Activated CD4-positive, alpha-beta T cell treated with anti-CD3 and anti-CD28 coated beads for 36 hours (primary cell): ENCODE data around the gene CRAMP1. TPM values are rescaled to one million over a fixed set of nuclear protein-coding genes. Genes with fewer than 3 reads are reported as not detected.
A peak's percentile ranks its signal among the peaks of the same experiment; 100 is the strongest.

ENCODE experiments used
- ATAC-seq: fragments of 200-7000 bp; cut with Tn5 transposase; one replicate; pipeline ENCODE4 v1.10.0; 2021; ENCODE audit warnings: mild to moderate bottlenecking, moderate library complexity
- CTCF ChIA-PET: fragments of 350-600 bp; sonication (Branson Sonifier 250); formaldehyde crosslinking; loops from one replicate; lab custom pipeline; 2021; ENCODE audit warnings: antibody characterized with exemption; lab: Charles Lee
- POLR2A ChIA-PET: fragments of 350-600 bp; sonication (Branson Sonifier 250); formaldehyde crosslinking; loops from one replicate; lab custom pipeline; 2021; ENCODE audit warnings: antibody characterized with exemption, inconsistent platforms; lab: Charles Lee
- DNase-seq: peaks from one replicate; pipeline ENCODE4 v3.0.0-alpha.2; 2020
- H3K27ac Mint-ChIP-seq: one replicate; pipeline ENCODE4 v1.8.0; 2021; ENCODE audit warnings: mixed read lengths
- H3K27me3 Mint-ChIP-seq: one replicate; pipeline ENCODE4 v1.8.0; 2021; ENCODE audit warnings: mixed read lengths
- H3K36me3 Mint-ChIP-seq: one replicate; pipeline ENCODE4 v1.8.0; 2021; ENCODE audit warnings: low read depth, mixed read lengths
- H3K4me1 Mint-ChIP-seq: one replicate; pipeline ENCODE4 v1.8.0; 2021; ENCODE audit warnings: mixed read lengths
- H3K4me3 Mint-ChIP-seq: one replicate; pipeline ENCODE4 v1.8.0; 2021; ENCODE audit warnings: mild to moderate bottlenecking, moderate library complexity, mixed read lengths
- H3K9me3 Mint-ChIP-seq: one replicate; pipeline ENCODE4 v1.8.0; 2021; ENCODE audit warnings: low read depth, mixed read lengths
- intact Hi-C, 2 experiments: fragments of 100-400 bp; cut with DNase I in 1 of 2; cut with micrococcal nuclease in 1 of 2; formaldehyde crosslinking; loops; one replicate each; pipeline versions ENCODE4 v1.14.2 to v1.15.1; 2022 to 2024; cut with DNase I, micrococcal nuclease
- total RNA-seq, 2 experiments: library from RNA; stranded (reverse); gene quantifications; one replicate each; pipeline ENCODE4 v1.2.3, GENCODE V29; 2021

CRAMP1 gene
- total RNA-seq, 2 experiments from 2014 or later: 14.1 to 15.0 TPM

GRCh38 chr16:1615761-1616160 lies 3.6 kb downstream of the CRAMP1 start:
- no peak for ATAC-seq
- no peak for DNase-seq
- ChIA-PET POLR2A (no interaction called here), CTCF (no interaction called here)
- intact Hi-C loops: loop anchor here in 1 of 2 experiments (10.0 kb wide), 2 partner anchors 589 to 1211 kb away; partner anchors contain the start of genes DECR2 and MLST8
- Mint-ChIP-seq H3K27ac (peak overlapping the region; percentile 38), H3K9me3 (no peaks in the 10 kb centered on the region), H3K36me3 (peaks cover 30% of the 10 kb centered on the region), H3K4me1 (peaks cover 32% of the 10 kb centered on the region), H3K27me3 (peaks cover 2% of the 10 kb centered on the region), H3K4me3 (peak overlapping the region; percentile 67)

DNA sequence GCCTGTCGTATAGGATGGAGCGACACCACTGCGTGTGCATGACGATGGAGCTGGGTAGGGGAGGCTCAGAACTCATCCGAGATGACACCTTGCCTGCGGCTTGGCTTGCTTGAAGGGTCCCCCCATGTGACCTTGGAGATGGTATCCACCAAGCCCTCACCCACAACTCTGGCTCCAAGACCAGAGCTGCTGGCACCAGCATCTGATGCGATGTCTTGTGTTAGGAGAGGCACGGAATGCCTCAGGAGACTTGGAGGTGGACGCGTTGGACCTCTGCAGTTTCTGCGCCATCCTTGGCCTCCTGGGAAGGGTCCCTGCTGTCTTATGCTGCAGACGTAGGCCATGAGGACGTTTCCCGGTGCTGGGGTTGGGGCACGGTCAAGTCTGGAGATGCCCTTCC lies 7.8 kb downstream of the CRAMP1 start:
- intact Hi-C loops: loop anchor here in 1 of 2 experiments (10.0 kb wide), 2 partner anchors 585 to 1215 kb away; partner anchors contain the start of genes DECR2 and MLST8
- H3K4me1 Mint-ChIP-seq: peaks cover 23% of the 10 kb centered on the region
- H3K9me3 Mint-ChIP-seq: no peaks in the 10 kb centered on the region
- no peak for ATAC-seq
- H3K27me3 Mint-ChIP-seq: no peaks in the 10 kb centered on the region
- no peak overlapping the region for H3K4me3 Mint-ChIP-seq
- no peak for DNase-seq
- peaks cover 33% of the 10 kb centered on the region for H3K36me3 Mint-ChIP-seq
- ChIA-PET CTCF (no interaction called here), POLR2A (no interaction called here)
- H3K27ac Mint-ChIP-seq: no peak overlapping the region

- peaks cover 19% of the 10 kb centered on the region for H3K4me1 Mint-ChIP-seq
- intact Hi-C loops: no loop called here
- peaks cover 29% of the 10 kb centered on the region for H3K36me3 Mint-ChIP-seq
- no peaks in the 10 kb centered on the region for H3K27me3 Mint-ChIP-seq
- DNase-seq (peak; percentile 23), ATAC-seq (peak; percentile 58)
- ChIA-PET POLR2A (no interaction called here), CTCF (no interaction called here)
- H3K9me3 Mint-ChIP-seq: no peaks in the 10 kb centered on the region
- no peak overlapping the region for H3K27ac Mint-ChIP-seq
- H3K4me3 Mint-ChIP-seq: no peak overlapping the region
Observed at GRCh38 chr16:1620391-1620790, 8.2 kb downstream of the CRAMP1 start.

DNA sequence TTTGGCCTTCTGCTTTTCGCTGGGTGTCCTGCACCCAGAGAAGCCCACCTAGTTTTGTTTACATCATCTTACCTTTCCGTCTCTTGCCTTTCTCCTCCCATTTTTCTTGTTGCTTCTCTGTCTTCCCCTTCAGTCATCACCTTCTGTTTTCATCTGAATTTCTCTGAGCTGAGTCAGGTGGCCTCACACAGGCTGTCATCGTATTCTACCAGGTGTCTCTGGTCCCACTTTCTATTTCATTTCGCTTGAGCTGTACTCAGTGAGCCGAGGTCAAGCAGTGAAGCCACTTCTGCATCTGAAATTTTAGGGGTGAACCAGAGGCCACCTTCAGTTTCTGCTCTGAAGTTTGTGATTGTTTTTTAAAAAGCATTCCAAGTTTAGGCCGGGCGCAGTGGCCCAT lies 9.7 kb downstream of the CRAMP1 start:
- Mint-ChIP-seq H3K27ac (no peak overlapping the region), H3K9me3 (no peaks in the 10 kb centered on the region), H3K27me3 (no peaks in the 10 kb centered on the region), H3K4me3 (no peak overlapping the region), H3K4me1 (peaks cover 15% of the 10 kb centered on the region), H3K36me3 (peaks cover 24% of the 10 kb centered on the region)
- ChIA-PET CTCF (no interaction called here), POLR2A (interaction anchor here (0.6 kb wide), 1 partner anchor 16 kb away, joined by 4 read pairs; no protein-coding TSS in a partner anchor)
- intact Hi-C loops: no loop called here
- ATAC-seq: no peak
- DNase-seq: no peak

GRCh38 chr16:1626327-1626726 lies 14.2 kb downstream of the CRAMP1 start:
- Mint-ChIP-seq H3K27me3 (no peaks in the 10 kb centered on the region), H3K4me3 (no peak overlapping the region), H3K9me3 (no peaks in the 10 kb centered on the region), H3K4me1 (no peaks in the 10 kb centered on the region), H3K27ac (no peak overlapping the region), H3K36me3 (peaks cover 21% of the 10 kb centered on the region)
- ChIA-PET POLR2A (interaction anchor here (0.5 kb wide), 1 partner anchor 202 kb away, joined by 3 read pairs; no protein-coding TSS in a partner anchor), CTCF (no interaction called here)
- ATAC-seq (no peak), DNase-seq (no peak)
- intact Hi-C loops: no loop called here

DNA sequence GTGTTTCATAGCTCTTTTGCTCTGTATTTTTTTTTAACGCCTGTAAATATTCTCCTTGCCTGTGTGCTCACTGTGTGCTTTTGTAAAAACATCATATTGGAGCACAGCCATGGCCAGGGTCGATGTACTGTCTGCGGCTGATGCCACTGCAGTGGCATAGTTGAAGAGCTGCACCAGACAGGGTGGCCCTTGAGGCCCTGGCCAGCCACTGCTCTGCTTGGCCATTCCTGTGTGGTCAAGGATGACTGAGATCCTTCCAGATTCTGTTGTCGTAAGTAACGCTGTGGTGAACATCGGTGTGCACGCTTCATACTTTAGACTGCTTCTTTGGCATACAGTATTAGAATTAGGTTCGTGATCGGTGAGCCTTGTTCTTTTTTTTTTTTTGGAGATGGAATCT lies 14.6 kb downstream of the CRAMP1 start:
- H3K36me3 Mint-ChIP-seq: peaks cover 21% of the 10 kb centered on the region
- POLR2A ChIA-PET: no interaction called here
- DNase-seq: no peak
- intact Hi-C loops: no loop called here
- no peaks in the 10 kb centered on the region for H3K9me3 Mint-ChIP-seq
- no peak overlapping the region for H3K27ac Mint-ChIP-seq
- H3K4me1 Mint-ChIP-seq: no peaks in the 10 kb centered on the region
- H3K4me3 Mint-ChIP-seq: no peak overlapping the region
- ATAC-seq: no peak
- CTCF ChIA-PET: no interaction called here
- no peaks in the 10 kb centered on the region for H3K27me3 Mint-ChIP-seq

GRCh38 chr16:1630450-1631213 lies 18.5 kb downstream of the CRAMP1 start:
- Mint-ChIP-seq H3K36me3 (peaks cover 35% of the 10 kb centered on the region), H3K4me3 (no peak overlapping the region), H3K27ac (no peak overlapping the region), H3K27me3 (no peaks in the 10 kb centered on the region), H3K4me1 (no peaks in the 10 kb centered on the region), H3K9me3 (no peaks in the 10 kb centered on the region)
- ChIA-PET POLR2A (no interaction called here), CTCF (no interaction called here)
- intact Hi-C loops: no loop called here
- DNase-seq (no peak), ATAC-seq (no peak)

DNA sequence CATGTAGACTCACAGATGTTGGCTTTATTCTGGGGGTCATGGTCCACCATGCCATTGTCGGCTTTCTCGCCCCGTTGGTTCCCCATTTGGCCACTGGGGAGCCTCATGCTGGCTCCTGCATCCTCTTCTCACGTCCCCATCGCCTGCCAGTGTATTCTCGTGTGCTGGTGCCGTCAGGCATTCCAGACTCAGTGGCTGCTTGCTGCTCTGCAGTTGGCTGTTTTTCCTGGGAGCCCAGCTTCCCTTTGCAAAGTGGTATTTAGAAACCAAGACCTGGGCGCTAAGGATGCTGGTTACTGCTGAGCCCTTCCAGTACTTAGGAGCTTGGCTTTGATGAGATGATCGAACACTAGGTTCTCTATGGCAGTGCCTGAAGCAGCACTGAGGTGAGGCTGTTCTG lies 19.1 kb downstream of the CRAMP1 start:
- Mint-ChIP-seq H3K9me3 (no peaks in the 10 kb centered on the region), H3K27ac (no peak overlapping the region), H3K27me3 (no peaks in the 10 kb centered on the region), H3K36me3 (peaks cover 35% of the 10 kb centered on the region), H3K4me1 (no peaks in the 10 kb centered on the region), H3K4me3 (no peak overlapping the region)
- CTCF ChIA-PET: no interaction called here
- intact Hi-C loops: no loop called here
- DNase-seq: no peak
- no peak for ATAC-seq
- POLR2A ChIA-PET: no interaction called here

- H3K9me3 Mint-ChIP-seq: no peaks in the 10 kb centered on the region
- no peaks in the 10 kb centered on the region for H3K4me1 Mint-ChIP-seq
- H3K27ac Mint-ChIP-seq: no peak overlapping the region
- peaks cover 31% of the 10 kb centered on the region for H3K36me3 Mint-ChIP-seq
- ATAC-seq (no peak), DNase-seq (no peak)
- intact Hi-C loops: no loop called here
- H3K27me3 Mint-ChIP-seq: no peaks in the 10 kb centered on the region
- POLR2A ChIA-PET: no interaction called here
- no peak overlapping the region for H3K4me3 Mint-ChIP-seq
- CTCF ChIA-PET: no interaction called here
Observed at GRCh38 chr16:1631931-1632637, 19.9 kb downstream of the CRAMP1 start.

- intact Hi-C loops: no loop called here
Observed at GRCh38 chr16:1632638-1632970, 20.4 kb downstream of the CRAMP1 start.

DNA sequence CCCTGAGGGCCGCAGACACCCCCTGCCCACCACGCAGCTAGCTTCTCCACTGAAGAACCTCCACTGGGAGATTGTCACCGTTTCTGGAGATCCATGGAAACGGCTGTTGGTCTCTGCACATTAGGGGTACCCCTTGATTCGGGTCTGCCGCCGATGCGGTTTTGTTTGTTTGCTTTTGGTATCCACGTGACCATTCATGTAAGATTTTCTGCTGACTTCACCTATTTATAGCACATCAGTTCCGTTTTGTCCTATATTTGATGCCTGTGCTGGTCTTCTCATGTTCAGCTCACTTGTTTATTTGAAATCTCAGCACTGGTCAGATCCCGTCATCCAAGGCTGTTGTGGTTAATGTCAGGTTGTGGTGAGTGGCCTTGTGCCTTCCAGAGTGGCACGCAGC lies 21.1 kb downstream of the CRAMP1 start:
- no peak overlapping the region for H3K4me3 Mint-ChIP-seq
- DNase-seq: no peak
- intact Hi-C loops: no loop called here
- CTCF ChIA-PET: no interaction called here
- H3K27ac Mint-ChIP-seq: no peak overlapping the region
- ATAC-seq: no peak
- no peaks in the 10 kb centered on the region for H3K4me1 Mint-ChIP-seq
- H3K9me3 Mint-ChIP-seq: no peaks in the 10 kb centered on the region
- no peaks in the 10 kb centered on the region for H3K27me3 Mint-ChIP-seq
- POLR2A ChIA-PET: no interaction called here
- H3K36me3 Mint-ChIP-seq: peaks cover 33% of the 10 kb centered on the region

More at GRCh38 chr16:1632638-1632970, 20.4 kb downstream of the CRAMP1 start:
- Mint-ChIP-seq H3K4me3 (no peak overlapping the region), H3K27ac (no peak overlapping the region), H3K27me3 (no peaks in the 10 kb centered on the region), H3K4me1 (no peaks in the 10 kb centered on the region), H3K9me3 (no peaks in the 10 kb centered on the region), H3K36me3 (peaks cover 28% of the 10 kb centered on the region)
- CTCF ChIA-PET: no interaction called here
- POLR2A ChIA-PET: no interaction called here
- DNase-seq (no peak), ATAC-seq (no peak)

DNA sequence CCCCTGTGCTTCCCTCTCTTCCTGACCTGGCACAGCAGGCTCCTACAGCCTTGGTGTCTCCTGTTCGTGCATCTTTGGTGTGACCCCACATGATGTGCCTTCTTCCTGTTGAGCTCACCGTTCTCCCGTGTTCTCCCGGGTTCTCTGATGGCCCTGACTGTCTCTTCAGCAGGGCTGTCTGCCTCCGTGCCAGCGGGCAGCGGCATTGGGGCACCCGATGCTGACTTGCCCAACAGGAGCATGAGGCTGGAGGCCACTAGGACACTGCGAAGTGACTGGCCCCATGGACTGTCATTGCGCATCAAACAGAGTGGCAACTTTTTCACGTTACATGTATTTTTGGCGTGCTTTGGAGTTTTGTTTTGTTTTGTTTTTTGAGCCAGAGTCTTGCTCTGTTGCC lies 22.4 kb downstream of the CRAMP1 start:
- intact Hi-C loops: no loop called here
- Mint-ChIP-seq H3K4me3 (no peak overlapping the region), H3K27ac (no peak overlapping the region), H3K36me3 (peaks cover 36% of the 10 kb centered on the region), H3K4me1 (no peaks in the 10 kb centered on the region), H3K9me3 (no peaks in the 10 kb centered on the region), H3K27me3 (no peaks in the 10 kb centered on the region)
- no peak for DNase-seq
- ChIA-PET CTCF (no interaction called here), POLR2A (no interaction called here)
- ATAC-seq: no peak
